ENCODE data around the gene GPR101.

GPR101 gene, protein sequence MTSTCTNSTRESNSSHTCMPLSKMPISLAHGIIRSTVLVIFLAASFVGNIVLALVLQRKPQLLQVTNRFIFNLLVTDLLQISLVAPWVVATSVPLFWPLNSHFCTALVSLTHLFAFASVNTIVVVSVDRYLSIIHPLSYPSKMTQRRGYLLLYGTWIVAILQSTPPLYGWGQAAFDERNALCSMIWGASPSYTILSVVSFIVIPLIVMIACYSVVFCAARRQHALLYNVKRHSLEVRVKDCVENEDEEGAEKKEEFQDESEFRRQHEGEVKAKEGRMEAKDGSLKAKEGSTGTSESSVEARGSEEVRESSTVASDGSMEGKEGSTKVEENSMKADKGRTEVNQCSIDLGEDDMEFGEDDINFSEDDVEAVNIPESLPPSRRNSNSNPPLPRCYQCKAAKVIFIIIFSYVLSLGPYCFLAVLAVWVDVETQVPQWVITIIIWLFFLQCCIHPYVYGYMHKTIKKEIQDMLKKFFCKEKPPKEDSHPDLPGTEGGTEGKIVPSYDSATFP

DNA sequence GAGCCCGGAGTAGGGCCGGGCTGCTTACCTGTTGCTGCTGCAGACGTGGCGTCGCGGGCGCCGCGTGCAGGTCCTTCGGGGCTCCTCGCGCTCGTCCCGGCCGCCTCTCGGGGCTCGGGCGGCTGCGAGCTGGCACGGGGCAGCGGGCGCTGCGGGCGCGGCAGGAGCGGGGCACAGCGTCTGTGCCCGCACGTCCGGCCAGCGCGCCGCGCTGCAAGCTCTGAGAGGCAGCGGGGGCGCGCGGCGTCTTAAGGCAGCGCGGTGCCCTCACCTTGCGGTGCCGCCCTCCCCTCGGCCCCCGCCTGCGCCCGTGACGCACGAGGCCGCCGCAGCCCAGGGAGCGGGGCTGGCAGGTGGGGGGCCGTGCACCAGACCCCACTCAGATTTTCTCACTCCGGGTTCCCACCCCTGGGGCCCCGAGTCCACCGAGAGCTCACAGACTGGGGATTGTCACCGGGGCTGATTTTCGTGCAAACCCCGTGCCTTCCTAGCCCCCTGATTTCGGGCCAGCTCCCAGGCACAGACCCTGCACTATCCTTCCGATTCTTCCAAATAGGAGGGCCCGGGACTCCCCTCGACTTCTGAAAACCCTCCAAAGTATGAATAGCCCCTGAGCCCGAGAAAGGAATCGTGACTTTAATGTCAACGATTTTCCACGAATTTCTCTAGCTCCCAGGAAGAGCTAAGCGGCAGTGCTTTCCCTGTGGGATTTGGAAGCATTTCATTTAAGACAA lies at the start of gene GPR101:
GPR101 (minus strand) TSS at position 222 of the 734 bp plus-strand sequence. CDS start 2,321 bp downstream, outside the sequence.
- no peak for DNase-seq (ENCODE audit: low spot score)

DNA sequence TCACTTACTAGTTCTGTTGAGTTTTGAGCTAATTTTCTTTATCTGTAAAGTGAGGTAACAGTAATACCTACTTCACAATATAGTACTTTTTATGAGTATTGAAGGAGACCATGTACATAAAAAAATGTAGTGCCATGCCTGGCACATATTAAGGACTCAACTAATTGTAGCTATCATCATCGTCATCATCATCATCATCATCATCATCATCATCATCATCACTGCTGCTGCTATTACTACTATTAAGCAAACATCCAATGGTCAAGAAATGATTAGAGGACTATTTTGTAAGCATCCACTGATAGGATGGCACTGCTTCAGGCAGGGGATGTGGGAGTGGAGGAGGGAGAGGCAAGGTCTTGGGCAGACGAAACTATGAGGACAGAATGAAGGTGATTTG lies 47.4 kb upstream of the GPR101 start:
- no peak for DNase-seq (ENCODE audit: low spot score)

DNA sequence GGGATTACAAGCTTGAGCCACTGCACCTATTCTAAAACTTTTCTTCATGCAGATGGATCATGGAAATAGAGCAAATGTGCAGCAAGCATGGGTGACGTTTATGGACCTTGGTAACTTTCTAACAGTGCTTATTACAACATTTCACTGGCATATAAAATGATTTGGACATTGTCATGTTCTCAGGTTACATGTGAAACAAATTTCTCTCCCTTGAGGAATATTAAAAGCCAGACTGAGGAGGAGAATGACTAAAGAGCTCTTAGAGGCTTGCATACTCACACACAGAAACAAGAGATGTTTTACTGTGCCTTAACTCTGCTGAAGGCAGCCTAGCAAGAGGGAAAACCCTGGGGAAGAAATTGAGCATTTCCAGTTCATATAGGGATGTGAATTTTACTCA lies 38.6 kb upstream of the GPR101 start:
- no peak for DNase-seq (ENCODE audit: low spot score)

DNA sequence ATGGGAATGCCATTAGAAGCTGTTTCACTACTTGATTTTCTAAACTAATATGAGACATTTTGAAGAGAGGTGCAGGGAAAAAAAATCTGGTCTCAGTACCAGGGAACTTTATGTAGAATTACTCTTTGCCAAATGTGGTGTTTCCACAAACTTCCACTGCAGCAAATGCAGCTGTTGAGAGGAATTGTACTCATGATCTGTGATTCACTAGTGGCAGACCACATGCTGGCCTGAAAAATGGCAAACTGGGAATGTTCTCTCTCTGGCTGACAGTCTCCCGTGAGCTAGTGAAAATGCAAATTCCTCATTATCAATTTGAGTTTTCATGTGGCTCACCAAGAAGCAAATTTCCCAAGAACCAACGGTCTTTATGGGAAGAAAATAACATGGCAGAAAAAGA lies 37.8 kb upstream of the GPR101 start:
- DNase-seq (ENCODE audit: low spot score): no peak

DNA sequence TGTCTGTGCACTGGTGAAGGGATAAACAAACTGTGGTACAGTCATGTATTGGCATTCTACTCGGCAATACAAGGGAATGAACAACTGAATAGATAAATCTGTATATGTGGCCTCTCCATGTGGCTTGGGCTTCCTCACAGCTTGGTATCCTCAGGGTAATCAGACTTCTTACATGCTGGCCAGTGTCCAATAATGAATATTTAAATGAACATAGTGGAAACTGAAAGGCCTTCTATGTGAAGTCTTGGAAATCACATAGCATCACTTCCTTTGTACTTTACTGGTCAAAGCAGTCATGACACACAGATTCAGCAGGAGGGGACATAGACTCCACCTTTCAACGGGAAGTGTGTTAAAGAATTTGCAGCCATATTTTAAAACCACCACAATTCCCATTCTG lies 33.4 kb upstream of the GPR101 start:
- no peak for DNase-seq (ENCODE audit: low spot score)

DNA sequence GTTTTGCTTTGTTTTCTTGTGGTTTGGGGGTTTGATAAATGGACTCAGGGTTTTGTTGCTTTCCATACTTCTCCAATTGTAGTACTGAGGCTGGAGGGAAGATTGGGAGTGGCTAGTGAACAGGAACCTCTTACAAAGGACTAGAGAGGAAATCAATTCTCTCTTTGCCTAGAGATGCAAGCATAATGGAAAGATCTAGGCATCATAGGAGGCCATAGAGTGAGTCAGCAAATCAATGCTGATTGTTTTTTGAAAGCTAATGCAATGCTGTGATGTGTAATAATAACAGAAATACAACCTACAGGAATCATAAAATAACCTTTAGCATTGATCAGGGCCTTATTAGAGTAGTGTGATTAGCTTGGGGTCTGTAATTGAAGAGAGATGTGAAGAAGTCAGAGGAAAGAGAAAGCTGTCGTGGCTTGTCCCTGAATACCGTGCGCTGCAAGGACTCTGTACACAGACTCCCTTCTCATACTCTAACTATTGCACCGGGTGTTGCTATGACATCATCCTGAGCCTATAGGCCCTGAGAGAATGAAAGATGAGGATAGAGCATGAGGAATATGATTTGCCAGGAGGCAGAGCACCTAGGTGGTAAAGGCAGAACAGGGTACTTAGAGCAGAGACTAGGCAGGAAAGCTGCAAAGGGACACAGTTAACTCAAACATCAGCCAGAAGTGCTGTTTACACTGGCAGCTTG lies 29.3 kb upstream of the GPR101 start:
- no peak for DNase-seq (ENCODE audit: low spot score)

DNA sequence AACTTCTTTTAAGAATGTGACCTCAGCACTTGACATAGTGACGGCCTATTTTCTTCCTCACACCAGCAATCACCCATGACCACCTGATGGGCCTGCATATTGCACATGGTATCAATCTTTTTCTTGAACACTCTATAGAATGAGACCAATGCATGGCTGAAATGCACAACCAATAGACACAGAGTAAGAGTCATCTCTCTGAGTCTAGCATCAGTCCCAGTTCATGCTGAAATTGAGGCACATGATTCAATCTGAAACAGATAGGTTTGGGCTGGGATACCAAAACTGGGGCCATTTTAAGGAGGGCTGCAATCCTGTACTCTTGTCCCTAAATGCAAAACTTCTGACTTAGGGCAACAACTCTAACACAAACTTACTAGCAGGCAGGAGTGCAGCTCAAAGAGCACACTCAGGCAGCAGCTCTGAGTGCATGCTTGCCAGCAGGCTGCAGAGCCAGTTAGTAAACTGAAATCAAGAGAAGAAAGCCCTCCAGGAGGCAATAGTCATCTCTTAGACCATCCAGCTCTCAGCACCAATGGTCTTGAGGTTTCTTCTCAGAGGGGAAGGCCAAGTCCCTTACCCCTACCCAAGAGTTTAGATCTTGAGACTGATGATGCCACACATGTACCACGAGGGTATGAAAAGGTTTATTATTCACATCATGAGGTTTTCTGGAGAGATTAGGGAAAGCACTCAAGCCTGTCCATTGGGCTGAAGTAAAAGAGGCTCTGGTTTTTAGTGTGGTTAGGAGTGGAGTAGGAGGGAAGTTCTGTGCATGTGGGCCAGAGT lies 24.7 kb upstream of the GPR101 start:
- no peak for DNase-seq (ENCODE audit: low spot score)

DNA sequence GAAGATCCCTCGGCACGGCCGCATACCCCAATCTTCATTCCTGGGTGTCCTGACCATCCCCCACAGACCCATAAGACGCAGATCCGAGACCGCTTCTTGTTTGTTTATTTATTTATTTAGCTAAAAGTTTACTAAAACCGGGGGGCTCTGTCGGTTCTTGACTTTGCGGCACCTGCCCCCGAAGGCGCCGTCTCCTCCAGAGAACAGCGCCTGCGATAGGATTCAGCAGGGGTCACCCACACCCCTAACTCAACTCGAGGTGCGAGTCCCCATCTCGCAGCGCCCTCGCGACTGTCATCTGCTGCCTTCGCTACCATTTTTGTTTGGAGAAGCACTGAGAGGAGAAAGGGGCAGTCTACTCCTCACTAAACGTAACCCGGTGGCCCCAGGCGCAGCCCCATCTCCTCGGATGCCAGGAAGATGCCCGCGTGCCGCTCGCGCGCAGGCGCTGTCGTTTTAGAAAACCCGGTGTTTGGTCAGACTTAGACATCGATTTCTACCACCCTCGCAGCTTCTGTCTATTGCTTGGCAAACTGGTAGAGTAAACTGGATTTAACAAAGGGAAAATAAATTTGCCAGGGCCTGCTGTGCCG lies 18.9 kb upstream of the GPR101 start:
- peak; percentile 18 for DNase-seq (ENCODE audit: low spot score)

DNA sequence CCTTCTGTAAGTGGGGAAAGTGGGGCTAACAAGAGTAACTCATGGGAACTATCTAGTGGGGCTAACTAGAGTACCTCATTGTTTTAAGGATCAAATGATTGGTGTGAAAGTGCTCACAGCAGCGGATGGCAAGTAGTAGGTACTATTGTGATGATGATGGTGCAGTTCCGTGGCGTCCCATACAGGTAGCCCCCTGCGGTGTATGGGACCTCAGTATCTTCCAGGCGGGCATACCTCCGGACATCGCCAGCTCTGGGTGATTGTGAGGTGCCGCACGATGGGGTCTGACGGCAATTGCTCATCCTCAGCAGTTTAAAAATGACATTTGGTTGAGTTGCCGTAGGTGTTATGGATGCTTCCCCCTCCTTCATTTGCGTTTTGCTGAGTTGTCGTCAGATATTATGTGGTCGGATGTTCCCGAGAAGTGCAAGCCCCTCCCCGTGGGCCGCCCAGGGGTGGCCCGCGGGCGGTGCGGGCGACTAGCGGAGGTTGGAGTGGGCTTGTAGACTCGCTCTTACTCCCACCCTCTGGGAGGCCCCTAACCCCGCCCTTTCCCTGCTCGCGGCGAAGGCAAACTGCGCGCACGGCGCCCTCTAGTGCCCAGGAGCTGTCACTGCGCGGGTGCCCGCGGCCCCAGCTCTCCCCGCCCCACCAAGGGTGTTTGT lies 18.3 kb upstream of the GPR101 start:
- DNase-seq (ENCODE audit: low spot score): peak; percentile 79

DNA sequence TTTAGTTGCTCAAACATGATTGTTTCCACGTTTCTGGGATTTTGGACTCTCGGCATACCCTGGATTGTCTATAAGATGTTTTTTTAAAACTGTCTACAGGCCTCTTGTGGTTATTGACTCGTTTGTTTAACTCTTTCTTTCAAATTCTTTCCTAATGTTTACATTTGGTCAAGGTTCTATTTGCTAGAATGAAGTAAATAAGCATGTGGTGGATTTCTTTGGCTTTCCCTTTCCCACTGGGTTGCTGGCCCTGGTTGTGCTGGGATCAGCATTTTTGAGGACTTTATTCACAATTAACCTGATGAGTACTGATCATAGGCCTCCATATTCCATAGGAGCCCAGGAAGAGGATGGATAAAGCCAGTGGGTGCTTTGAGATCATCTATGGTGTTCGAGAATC lies 11.1 kb upstream of the GPR101 start:
- DNase-seq (ENCODE audit: low spot score): no peak

DNA sequence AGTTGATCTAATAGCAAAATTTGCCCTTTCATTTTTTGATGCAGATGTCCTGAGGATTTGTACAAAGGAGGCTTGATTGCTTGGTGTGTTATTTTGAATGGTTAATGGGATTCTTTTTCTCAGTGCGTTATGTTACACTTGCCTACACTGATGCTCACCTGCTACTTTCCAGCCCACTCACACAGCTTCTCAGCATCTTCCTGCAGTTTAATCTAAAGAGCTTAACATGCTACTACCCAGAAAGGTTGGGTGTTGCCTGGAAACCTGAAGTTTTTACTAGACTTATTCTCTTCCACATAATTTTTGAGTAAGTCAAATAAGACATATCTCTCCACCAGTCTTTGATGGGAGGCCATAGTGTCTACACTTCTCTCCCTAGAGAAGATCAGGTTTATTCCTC lies 9.9 kb upstream of the GPR101 start:
- DNase-seq (ENCODE audit: low spot score): no peak

DNA sequence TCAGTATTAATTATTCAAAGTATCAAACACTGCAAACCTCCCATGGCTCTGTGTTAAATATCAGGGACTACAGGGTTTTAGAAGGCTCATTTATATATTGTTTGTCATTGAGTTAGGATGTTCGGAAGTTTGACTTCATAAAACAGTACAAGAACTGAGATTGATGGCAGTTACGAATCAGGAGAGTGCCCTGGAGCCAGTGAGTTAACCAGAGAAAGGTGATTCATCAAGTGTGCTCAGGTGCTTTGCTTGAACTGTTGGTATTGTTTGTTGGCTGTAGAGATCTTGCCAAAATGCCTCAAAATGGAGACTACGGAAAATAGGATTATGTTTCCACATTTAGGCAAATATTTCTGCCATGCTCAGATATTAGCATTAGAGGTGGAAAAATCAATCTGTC lies 7.5 kb upstream of the GPR101 start:
- no peak for DNase-seq (ENCODE audit: low spot score)

DNA sequence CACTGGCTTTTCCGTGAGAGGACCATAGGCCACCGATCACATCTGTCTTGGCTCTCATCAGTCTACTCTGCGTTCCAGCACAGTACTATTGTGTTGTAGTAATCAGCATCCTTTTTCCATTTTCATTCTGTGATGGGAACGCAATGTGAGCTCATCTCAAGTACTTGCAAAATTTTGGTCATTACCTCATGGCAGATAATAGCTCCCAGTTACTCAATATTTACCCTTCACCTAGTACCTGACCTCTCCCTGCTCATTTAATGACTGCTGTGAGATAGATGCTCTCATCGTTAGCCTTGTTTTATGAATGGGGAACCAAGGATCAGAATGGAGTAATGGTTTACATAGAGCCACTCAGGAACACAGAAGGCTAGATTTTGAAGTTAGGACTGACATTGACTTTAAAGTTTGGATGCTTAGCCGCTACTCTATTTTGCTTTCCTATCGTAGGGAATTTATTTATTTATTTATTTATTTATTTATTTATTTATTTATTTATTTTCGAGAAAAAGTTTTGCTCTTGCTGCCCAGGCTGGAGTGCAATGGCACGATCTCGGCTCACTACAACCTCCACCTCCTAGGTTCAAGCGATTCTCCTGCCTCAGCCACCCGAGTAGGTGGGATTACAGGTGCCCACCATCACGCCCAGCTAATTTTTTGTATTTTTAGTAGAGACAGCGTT lies 6.5 kb upstream of the GPR101 start:
- DNase-seq (ENCODE audit: low spot score): no peak

DNA sequence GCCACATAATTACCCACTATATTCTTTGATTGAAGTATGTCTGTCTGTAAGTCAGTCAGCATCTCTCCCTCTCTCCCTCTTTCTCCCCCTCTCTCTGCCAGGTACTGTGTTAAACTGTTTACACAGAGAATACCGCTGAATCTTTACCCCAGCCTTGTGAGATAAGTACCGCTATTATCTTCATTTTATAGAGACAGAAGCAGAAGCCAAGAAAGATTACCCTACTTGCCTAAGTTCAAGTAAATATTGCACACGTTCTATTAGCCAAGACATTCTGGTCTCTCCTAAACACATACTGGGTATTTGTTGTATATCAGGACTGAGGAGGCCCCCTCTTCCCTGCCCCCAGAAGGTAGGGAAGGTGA lies 695 bp upstream of the GPR101 start:
- no peak for DNase-seq (ENCODE audit: low spot score)

DNA sequence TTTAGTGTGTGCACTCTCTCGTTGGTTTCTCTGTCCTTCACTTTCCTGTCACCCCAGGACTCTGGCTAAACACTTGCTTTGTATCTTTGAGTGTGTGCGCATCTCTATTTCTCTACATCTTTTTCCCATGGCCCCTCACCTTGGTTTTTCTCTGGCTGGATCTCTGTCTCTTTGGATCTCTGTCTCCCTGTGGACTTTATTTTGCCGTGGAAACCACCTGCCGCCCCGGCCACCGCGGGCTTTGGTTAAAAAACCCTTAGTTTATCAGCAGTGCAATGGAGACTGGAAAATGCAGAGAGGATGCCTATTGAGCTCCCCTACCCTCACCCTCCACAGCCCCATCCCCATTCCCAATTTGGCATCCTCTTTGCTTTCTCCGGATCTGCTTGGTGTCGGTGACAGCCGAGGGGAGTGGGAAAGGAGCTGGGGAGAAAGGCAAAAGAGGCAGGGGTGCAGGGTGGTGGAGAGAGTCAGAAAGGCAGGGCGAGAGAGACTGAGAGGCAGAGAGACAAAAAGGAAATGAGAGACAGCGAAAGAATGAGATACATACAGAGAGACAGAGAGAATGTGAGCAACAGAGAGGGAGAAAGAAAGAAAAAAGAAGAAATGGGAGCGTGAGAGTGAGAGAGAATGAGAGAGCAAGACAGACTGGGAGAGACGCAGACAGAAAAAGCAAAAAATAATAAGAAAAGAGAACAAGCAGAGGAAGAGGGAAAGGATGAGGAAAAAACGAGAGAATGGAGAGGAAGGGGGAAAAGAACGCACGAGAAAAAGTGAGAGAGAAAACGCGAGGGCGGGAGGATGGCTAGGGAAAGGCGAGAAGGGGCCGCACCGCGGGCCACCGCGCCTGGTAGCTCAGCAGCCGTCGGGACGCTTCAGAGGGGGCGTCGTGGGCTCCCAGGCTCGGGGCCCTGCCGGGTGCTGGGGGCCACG lies 688 bp downstream of the GPR101 start:
- no peak for DNase-seq (ENCODE audit: low spot score)

DNA sequence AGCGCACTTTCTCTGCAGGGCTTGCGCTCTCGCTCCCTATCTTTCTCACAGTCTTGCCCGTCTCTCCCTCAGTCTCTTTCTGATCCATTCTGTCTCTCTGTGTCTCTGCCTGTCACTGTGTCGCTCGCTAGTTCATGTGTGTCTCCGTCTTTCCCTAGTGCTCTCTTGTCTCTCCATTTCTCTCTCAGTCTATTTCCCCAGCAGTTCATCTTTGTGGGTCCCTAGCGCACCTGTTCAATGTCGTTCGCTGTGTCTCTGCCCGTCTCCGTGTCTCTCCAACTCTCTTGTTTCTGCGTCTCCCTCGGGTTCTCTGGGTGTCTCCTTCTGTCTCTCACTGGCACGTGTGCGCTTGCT lies 1.5 kb downstream of the GPR101 start:
- DNase-seq (ENCODE audit: low spot score): no peak

DNA sequence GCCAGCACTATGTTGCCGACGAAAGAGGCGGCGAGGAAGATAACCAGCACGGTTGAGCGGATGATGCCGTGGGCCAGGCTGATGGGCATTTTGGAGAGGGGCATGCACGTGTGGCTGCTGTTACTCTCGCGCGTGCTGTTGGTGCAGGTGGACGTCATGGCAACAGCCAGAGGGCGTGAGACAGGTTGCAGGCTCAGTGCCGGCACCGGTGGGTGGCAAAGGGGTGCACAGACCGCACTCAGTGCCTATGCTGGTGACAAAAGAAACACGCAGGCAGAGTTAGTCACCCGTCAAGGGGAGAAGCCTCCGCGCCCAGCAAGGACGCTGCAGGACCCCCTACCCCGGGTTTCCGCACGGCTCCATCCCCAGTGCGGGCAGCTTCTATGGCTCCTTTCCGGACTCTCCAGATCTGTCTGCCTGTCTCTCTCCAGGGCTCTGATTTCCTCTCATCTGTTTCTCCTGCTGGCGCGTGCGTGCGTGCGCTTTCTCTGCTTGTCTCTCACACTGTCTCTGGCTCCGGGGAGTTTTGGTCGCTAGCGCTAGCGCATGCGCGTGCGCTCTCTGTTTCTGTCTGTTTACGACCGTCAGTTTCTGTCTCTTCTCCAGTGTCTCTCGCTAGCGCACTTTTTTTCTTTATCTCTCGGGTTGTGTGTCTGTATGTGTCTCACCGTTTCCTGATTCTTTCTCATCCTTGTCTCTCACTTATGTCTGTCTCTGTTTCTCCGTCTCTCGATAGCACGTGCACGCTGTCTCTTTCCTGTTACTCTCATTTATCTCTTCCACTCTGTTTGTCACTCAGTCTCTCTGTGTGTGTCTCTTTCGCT lies 2.1 kb downstream of the GPR101 start:
- DNase-seq (ENCODE audit: low spot score): peak; percentile 37

DNA sequence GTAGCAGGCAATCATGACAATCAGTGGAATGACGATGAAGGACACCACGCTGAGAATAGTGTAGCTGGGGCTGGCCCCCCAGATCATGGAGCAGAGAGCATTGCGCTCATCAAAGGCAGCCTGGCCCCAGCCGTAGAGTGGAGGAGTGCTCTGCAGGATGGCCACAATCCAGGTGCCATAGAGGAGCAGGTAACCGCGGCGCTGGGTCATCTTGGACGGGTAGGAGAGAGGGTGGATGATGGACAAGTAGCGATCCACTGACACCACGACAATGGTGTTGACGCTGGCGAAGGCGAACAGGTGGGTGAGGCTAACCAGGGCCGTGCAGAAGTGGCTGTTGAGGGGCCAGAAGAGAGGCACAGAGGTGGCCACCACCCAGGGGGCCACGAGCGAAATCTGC lies 2.8 kb downstream of the GPR101 start:
- no peak for DNase-seq (ENCODE audit: low spot score)

DNA sequence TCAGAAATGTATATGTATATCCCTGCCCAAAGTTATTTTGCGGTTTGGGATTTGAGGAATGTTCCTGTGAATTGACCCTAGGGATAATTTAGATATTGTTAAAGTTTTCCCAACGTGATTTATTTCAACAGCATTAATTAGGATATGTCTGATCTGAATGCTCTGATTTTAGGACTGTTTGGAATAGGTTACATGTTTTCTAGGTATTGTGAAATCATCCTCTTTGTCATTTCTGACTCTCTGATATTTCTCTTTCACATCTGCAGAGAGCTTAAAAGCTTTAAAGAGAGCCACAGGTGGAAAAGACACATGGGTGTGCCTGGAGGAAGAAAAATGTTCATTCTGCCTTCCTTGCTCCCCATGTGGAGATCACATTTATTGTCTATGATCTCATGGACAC lies 5.1 kb downstream of the GPR101 start:
- DNase-seq (ENCODE audit: low spot score): no peak

All from CD4-positive, alpha-beta T cell treated with Interleukin-2 at 100 ng/mL for 4 hours (primary cell).